GM18951 (cell line): ENCODE data around the gene PIK3R1.

Experiments
- POLR2A ChIP-seq: IDR thresholded peaks from 4 replicates; pipeline ENCODE4 v1.6.1; 2011; ENCODE audit warnings: mild to moderate bottlenecking; ENCODE audit not compliant: insufficient read length, insufficient read depth; ENCODE audit errors: extremely low read depth
- in situ Hi-C: fragments of 300-500 bp; cut with MboI; formaldehyde crosslinking; loops from one replicate; pipeline ENCODE4 v1.12.0; 2022; ENCODE audit warnings: low sequenced_read_pairs, mixed read lengths, inconsistent platforms; ENCODE audit not compliant: unreplicated experiment

The PIK3R1 gene

GRCh38 chr5:68350176-68350575 lies 134.6 kb downstream of the PIK3R1 start:
- no peak for TF ChIP-seq POLR2A
- in situ Hi-C loops, result no loop called here
